ENCODE measurements around the gene EPC1. TPM values are rescaled to one million over a fixed set of nuclear protein-coding genes. Genes with fewer than 3 reads are reported as not detected.

Gene EPC1
- total and polyA plus RNA-seq, 9 of the 15 experiments (the other 6 are each of a cell fraction or from before 2014, with no cell fraction given) = 7.0 to 43.6 (median 16.1) TPM

DNA sequence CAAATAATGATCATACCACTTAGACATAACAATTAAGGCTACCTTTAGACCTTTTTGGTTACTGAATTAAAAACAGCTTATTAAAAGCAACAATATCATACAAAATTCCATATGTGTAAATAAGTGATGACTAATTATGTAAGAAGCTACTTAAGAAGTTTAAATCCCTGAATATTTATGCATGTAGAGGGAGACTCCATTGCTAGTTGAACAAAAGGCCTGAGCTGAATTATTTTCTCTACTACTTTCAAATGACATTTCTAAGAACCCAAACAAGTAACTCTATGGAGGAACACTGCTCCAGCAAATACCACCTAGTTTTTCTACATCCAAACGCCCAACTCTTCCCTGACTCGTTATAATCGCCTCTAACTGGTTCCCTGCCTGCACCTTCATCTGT, 31.5 kb downstream of the EPC1 start (continued):
- TF ChIP-seq, protein P1, sequence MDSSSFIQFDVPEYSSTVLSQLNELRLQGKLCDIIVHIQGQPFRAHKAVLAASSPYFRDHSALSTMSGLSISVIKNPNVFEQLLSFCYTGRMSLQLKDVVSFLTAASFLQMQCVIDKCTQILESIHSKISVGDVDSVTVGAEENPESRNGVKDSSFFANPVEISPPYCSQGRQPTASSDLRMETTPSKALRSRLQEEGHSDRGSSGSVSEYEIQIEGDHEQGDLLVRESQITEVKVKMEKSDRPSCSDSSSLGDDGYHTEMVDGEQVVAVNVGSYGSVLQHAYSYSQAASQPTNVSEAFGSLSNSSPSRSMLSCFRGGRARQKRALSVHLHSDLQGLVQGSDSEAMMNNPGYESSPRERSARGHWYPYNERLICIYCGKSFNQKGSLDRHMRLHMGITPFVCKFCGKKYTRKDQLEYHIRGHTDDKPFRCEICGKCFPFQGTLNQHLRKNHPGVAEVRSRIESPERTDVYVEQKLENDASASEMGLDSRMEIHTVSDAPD (CRISPR knock-in tag; IDR thresholded peaks at IDR 0.05) = no peak
- TF ChIP-seq ZNF232 (CRISPR knock-in tag; IDR thresholded peaks at IDR 0.05) = no peak
- no peak for TF ChIP-seq ZNF3 (CRISPR knock-in tag; IDR thresholded peaks at IDR 0.05)
- TF ChIP-seq ZNF445 (CRISPR knock-in tag; IDR thresholded peaks at IDR 0.05; ENCODE audit: low read depth) = no peak
- no peak for TF ChIP-seq GATAD2A (IDR thresholded peaks at IDR 0.05)
- no peak for TF ChIP-seq SMARCA5 (IDR thresholded peaks at IDR 0.05)
- TF ChIP-seq SMAD3 (CRISPR knock-in tag; conservative IDR thresholded peaks at IDR 0.05) = no peak
- TF ChIP-seq SRSF7 (optimal IDR thresholded peaks at IDR 0.05; ENCODE audit: low read depth, low read length) = no peak
- TF ChIP-seq RBBP5 (IDR thresholded peaks at IDR 0.05; ENCODE audit: borderline replicate concordance, insufficient read depth, low read length, poor library complexity, severe bottlenecking) = no peak
- TF ChIP-seq HIVEP1 (CRISPR knock-in tag; IDR thresholded peaks at IDR 0.05) = no peak
- no peak for TF ChIP-seq XRCC5 (IDR thresholded peaks at IDR 0.05; ENCODE audit: low read depth, low read length)
- TF ChIP-seq, protein P2, sequence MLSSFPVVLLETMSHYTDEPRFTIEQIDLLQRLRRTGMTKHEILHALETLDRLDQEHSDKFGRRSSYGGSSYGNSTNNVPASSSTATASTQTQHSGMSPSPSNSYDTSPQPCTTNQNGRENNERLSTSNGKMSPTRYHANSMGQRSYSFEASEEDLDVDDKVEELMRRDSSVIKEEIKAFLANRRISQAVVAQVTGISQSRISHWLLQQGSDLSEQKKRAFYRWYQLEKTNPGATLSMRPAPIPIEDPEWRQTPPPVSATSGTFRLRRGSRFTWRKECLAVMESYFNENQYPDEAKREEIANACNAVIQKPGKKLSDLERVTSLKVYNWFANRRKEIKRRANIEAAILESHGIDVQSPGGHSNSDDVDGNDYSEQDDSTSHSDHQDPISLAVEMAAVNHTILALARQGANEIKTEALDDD (IDR thresholded peaks at IDR 0.05) = no peak

Data from K562 (cell line).